Measurements from ENCODE around the gene MLANA.
"Not testable (repeated sequence)": the region's sequence is repeated elsewhere in the genome, so short reads cannot be mapped to it uniquely, and the experiment has no call there.

Gene MLANA

DNA sequence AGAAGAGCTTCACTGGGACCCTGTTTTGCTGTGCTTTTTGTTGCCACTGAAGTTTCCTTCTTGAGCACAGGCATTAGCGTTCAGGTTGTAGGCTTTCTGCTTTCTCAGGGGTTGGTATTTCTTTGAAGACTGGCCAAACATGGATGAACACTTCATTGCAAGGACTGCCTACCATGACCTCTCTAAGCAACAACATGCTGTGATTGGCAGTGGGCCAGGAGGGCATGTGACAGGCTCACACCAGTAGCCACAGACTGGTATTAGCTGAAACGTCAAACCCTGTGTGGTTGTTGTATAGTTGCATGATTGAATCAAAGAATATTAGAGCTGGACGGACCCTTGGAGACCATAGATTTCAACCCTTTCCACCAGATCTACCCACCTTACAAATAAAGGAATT, 20.0 kb upstream of the MLANA start:
- DNase-seq = no peak

DNA sequence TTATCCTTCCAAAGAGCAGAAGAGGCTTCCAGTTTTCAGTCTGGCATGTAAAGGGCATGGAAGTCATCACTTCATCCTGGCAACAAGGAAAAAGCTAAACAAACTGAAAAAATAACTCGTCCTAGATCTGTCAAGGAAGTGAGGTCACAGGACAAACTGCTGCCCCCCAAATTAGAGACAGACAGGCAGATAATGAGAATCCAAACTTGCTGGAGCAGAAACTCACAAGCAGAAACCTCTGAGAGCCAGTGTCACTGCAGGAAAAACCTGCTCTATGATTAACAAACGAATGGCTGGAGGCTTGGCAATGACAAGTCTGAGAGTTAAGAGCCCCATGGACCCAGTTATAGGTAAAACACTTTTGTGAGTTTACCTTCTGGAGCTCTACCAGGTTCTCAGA, 18.9 kb upstream of the MLANA start:
- no peak for DNase-seq

DNA sequence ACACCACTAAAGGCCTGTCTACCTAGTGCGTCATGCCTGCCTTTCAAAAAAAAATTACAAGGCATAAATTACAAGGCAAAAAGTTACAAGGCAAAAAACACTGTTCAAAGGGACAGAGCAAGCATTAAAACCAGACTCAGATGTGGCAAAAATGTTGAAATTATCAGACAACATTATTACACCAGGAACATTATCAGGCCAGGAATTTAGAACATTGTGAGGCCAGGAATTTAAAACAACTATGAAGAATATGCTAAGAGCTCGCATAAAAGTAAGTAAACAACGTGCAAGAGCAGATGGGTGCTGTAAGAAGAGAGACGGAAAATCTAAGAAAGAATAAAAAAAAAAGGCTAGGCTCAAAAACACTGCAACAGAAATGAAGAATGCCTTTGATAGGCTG, 18.2 kb upstream of the MLANA start:
- peak; percentile 25 for DNase-seq

DNA sequence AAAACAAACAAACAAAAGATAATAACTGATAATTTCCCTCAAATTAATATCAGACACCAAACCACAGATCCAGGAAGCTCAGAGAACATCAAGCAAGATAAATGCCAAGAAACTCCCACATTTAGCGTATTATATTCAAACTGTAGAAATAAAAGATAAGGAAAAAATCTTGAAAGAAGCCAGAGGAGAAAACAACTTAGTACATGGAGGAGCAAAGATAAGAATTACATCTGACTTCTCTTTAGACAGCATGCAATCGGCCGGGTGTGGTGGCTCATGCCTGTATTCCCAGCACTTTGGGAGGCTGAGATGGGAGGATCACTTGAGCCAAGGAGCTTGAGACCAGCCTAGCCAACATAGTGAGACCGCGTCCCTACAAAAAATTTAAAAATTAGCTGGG, 17.2 kb upstream of the MLANA start:
- DNase-seq = no peak

DNA sequence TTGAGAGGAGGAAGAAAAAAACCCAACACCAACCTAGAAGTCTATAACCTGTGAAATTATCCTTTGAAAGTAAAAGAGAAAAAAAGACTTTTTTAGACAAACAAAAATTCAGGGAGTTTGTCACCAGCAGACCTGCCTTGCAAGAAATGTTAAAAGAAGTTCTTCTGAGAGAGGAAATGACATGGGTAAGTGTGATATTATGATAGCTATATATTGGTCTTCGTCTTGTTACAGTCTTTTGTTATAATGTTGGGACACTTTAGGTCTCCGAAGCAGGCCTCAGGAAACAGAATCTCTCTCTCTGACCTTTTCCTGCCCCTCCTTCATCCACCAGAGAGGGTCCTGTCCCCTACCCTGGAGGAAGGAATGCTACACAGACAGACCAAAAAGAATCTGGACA, 16.6 kb upstream of the MLANA start:
- DNase-seq = no peak

DNA sequence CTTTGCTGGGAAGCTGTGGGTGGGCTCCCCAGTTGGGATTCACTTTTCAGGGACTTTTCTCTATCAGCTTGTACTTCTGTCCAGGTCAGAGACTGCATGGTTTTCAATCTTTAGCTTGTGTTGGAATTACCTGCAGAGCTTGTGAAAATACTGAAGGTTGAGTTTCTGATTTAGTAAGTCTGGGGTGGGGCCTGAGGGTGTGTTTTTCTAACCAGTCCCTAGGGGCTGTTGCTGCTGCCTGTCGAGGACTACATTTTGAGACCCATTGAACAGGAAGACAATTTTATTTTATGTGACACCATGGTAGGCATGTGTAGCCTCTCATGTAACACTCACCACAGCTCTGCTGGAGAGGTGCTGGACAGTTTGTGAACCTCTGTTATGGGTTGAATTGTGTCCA, 14.7 kb upstream of the MLANA start:
- no peak for DNase-seq

DNA sequence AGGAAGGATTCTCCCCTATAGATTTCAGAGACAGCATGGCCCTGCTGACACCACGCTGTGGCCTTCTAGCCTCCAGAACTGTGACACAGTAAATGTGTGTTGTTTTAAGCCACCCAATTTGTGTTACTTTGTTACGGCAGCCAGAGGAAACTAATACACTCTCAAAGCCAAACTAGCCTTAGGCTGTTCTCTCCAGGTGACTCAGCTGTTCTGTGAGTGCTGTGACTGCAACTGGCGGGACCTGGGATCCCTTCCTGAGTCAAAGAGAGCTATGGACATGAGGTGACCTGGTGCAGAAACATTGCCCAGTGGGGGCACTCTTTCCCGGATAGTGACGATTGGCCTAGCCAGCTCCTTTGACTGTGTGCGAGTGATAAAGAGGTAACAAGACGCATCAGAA, 14.0 kb upstream of the MLANA start:
- DNase-seq = no peak

DNA sequence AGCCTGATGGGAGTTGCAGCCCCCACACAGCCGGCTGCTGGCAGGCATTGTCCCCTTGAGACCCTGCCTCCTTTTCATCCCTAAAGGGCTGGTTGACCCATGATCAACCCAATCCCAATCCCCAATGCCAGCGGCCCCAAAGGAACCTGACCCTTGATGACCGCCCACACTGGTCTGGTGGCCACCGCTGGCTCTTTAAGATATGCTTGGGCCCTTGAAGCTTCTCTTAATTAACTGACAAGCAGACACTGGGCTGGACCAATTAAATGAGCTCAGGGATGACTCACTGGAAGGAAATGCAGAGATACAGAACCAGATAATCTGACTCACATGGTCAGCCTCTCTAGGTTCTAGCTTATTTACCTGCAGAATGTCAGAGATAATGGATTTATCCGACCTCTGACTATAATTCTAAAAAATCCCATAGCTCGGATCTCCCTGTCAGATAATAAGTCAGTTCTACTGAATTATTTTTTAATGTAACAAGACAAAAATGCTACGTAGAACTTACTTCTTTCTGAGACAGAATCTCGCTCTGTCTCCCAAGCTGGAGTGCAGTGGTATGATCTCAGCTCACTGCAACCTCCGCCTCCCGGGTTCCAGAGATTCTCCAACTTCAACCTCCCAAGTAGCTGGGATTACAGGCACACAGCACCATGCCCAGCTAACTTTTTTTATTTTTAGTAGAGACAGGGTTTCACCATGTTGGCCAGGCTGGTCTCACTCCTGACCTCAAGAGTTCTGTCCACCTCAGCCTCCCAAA, 11.1 kb upstream of the MLANA start:
- DNase-seq = peak; percentile 86

DNA sequence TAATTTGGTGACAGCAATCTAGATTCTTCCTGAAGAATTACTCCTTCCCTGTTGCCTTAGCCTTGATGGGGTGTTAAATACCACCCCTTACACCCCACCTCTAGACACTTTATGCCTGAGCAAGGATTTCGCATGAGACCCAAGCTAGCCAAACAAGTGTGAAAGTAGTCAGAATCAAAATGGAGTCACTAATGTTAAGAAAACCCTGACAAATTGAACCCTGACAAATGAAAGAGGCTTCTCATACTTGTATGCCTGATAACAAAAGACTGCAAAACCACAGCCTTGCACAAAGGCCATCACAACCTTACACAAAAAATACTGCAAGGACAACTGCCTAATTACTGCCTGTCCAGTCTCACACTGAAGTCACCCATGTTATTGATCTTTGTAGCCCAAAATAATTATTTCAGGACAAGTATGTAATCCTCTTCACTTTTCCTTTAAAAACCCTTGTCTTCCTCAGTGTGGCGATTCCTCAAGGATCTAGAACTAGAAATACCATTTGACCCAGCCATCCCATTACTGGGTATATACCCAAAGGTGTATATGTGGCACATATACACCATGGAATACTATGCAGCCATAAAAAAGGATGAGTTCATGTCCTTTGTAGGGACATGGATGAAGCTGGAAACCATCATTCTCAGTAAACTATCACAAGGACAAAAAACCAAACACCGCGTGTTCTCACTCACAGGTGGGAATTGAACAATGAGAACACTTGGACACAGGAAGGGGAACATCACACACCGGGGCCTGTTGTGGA, 8.3 kb upstream of the MLANA start:
- DNase-seq = not testable (repeated sequence)

DNA sequence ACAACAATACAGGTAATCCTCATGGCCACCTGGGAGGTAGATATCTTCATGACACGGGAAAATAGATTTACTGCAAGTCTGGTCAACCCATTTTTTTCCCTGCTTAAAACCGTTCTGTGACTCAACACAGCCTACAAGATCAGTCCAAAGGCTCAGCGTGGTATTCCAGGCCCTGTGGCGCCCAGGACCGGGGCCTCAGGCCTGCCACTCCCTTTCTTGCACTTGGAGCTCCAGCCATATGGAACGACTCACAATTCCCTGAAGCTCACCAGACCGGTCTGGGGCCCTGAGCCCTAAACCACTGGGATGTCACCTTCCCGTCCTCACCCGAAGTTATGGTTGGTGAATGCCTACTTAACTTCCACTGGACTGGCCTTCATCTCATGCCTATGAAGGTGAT, 6.5 kb upstream of the MLANA start:
- no peak for DNase-seq

DNA sequence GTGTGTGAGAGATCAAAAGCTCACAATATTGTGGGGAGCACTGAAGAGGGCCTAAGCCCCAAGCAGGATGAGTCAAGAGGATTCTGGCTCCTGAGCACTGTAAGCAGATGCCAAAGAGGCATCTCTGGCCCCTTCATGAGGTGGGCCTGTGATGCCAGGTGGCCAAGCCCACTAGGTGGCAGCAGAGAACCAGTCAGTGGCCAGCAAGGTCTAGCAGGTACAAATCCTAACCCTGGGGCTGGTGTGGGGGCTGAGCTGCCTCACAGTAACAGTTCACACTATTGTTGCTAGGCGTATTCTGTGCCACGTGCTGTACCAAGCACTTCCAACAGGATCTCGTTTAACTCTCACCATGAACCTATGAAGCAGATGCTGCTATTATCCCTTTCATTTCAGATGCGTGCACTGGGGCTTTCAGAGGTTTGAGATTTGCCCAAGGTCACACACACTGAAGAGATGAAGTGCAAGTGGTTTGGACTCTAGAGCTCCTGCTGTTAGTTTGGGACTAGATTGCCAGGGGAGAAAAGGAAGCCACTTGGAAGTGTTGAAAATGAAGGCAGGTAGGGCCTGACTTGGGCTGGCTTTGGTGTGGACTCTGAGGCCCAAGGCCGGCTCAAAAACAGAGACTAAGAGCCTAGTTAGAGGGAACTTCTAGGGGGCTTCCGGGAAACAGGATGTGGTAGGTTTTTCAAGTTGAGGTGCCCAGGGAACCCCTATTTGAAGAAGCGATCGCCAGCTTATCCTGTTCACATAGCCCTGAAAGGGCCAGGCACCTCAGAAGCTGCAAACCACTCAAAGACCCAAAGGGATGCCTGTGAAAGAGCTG, 4.4 kb upstream of the MLANA start:
- peak; percentile 60 for DNase-seq

DNA sequence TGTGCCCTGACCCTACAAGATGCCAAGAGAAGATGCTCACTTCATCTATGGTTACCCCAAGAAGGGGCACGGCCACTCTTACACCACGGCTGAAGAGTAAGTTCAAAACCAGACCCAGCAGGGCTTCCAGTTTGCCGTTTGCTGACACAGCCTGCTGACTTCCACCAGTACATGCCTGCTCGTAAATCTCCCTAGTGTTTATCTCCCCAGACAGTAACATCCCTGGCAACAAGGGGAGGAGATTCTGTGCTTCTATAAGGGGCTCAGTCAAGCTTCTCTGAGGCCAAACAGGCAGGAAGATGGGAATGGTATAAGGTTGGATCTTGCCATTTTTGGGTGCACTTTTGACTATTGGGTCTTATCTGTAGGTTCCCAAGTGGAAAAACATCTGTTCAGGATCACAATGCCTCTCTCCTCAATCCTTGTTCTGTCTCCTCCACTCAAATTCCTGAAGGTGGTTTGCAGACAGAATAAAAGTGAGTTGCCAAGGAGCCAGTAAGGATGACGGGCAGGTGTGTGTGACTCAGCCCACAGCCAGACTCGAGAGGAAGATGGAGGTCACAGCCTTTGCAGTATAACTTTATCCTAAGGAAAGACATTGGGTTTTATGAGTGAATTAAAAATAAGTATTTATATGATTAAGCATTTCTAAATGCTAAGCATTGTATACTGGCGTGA, 1.9 kb downstream of the MLANA start:
- no peak for DNase-seq

DNA sequence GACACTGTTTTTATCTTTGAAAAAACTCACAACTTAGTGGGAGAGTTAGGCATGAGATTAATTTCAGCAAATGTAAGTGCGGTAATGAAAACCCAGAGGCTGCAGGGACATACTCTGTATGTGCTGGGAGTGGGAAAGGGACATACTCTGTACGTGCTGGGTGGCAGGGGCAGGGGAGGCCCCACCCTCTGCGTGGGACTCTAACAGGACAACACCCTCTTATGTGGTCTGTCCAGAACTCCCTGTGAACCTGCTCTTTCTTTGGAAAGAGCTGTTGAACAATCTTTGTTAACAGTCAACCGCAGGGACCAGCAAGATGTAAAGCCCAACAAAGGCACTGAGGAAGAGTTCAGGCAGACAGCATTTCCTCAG, 2.4 kb downstream of the MLANA start:
- DNase-seq = no peak

DNA sequence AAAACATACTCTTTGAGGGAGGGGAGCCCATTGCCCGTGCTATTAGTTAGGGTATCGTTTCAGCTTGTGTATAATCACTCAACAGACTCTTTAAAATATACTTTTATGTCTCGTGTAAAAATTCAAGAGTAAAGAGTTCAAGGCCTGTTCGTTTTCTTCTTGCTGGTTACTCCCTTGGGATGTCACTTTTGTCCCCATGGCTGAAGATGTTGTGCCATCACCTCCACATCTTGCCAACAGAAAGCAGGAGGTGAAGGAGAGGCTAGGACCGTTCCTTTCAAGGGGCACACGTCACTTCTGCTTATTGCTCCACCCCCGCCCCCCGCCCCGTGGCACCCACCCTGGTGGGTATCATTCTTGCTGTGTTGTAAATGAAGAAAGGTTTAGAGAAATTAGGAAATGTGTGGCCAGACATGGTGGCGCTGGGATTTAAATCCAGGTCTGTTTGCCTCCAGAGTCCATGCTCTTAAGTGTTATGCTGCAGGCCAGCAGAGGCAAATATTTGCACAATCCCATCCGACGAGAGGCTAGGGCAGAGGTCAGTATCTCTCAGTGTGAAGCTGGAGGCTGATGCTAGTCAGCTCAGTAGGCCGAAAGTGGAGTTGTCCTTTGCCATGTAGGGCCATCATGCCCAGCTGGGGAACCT, 3.0 kb downstream of the MLANA start:
- no peak for DNase-seq

DNA sequence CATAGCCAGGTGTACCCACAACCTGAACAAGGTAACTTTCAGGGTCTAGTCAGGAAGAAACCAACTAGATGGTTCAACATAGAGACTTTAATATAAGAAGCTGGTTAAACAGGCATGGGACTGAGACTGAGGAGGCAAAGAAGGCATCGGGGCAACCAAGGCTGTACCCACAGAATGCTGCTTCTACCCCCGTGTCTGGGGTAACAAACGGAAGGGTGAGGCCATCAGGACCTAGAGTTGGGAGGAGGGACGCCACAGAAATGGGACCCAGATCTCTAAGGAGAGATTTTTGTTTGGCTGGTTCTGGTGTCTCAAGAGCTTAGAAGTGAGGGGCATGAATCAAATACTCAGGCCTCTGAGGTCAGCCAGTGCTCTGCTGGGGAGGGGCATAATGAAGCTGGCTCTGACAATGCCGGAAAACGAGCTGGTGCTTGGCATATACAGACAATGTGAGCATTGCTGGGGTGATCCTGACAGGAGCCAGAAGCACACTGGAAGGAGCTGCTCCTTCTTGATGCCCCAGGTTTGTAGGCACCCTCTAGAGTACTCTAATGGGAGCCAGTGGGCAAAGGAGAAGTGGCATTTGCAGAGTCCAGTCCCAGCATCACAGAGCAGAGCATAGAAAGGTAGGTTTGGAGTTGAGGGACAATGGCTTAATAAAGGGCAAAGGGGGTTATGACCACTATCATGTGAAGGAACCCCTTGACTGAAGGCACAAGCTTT, 3.7 kb downstream of the MLANA start:
- no peak for DNase-seq

DNA sequence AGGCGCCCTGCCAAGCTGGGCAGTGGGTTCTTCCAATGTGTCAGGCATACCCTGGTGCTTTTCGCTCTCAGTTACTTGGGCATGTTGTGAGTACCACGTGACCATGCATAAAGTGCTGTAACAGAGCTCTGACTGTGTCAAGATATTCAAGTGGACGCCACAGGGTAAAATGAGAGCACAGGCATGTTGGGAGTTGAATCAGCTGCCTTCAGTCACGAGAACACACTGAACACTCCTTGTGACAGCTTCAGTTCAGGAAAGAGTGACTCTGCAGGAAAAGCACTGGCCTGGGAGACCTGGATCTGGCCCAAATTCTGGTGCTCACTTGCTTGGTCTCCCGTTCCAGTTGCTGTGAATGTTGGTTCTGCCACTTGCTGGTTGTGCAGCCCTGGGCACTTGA, 5.1 kb downstream of the MLANA start:
- no peak for DNase-seq

DNA sequence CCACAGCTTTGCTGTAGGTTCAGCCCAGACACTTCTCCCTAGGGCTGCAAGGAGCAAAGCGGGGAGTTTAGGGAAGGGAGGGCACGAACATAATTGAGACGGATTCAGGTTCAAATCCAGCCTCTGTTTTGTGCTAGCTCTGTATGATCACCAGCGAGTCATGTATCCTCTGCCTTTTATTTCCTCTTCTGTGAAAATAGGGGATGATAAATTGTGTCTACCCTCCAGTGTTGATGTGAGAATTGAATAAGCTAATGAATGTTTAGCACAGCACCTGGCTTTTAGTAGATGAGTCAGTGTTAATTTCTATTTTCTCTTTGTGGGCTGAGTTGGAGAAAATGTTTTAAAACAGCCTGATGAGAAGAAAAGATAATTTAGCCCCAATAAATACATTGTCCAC, 6.2 kb downstream of the MLANA start:
- no peak for DNase-seq

DNA sequence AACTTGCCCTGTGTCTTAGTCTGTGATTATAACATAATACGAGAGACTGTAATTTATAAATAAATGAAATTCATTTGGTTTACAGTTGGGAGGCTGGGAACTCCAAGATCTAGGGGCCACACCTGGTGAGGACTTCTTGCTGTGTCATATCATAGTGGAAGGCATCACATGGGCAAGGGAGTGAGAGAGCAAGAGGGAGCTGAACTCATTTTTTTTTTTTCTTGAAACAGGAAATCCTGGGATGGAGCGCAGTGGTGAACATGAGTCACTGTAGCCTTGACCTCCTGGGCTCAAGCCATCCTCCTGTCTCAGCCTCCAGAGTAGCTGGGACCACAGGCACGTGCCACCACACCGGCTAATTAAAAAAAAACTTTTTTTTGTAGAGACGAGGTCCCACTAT, 7.2 kb downstream of the MLANA start:
- DNase-seq = no peak

DNA sequence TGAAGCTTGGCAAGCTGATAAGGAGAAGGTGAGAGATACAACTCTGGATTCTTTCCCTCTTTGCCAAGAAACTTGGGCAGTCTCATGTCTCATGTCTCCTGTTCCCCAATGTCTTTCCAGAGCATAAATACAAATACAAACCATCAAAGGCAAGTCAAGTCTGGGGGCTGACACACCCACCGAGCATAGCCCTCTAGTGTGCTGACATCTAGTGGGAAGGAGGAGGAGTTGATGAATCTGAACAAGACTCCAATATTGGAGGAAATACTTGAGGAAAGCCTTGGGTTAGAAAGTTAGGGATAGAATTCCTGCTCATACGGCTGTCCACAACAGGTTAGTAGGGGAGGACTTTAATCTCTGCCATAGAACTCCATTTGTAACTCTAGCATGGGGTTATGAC, 8.6 kb downstream of the MLANA start:
- no peak for DNase-seq

DNA sequence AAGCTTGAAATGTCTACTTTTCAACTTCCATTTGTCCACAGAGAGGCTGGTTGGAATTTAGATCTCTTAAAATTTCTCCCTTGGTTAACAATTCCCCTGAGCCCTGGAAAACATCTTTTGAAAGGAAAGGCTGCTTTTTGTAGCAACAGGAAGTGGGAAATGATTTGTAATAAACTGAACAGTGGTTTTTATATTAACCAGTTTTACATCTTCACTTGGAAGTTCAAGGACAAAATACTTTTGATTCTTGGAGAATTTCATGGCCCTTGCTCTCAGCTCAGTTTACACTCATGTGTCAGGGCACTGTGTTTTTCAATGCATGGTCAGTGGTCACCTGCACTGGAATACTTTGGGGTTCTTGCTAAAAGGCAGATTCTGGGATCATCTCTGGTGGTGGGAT, 9.9 kb downstream of the MLANA start:
- DNase-seq = no peak

DNA sequence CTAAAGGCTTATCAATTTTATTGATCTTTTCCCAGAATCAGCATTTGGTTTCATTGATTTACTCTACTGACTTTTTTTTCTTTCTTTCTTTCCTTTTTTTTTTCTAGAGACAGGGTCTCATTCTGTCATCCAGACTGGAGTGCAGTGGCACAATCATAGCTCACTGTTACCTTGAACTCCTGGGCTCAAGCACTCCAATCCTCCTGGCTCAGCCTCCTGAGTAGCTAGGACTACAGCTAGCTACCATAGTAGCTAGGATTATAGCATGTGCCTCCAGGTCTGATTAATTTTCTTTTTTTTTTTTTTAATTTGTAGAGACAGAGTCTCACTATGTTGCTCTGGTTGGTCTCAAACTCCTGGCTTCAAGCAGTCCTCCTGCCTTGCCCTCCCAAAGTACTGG, 11.7 kb downstream of the MLANA start:
- no peak for DNase-seq

DNA sequence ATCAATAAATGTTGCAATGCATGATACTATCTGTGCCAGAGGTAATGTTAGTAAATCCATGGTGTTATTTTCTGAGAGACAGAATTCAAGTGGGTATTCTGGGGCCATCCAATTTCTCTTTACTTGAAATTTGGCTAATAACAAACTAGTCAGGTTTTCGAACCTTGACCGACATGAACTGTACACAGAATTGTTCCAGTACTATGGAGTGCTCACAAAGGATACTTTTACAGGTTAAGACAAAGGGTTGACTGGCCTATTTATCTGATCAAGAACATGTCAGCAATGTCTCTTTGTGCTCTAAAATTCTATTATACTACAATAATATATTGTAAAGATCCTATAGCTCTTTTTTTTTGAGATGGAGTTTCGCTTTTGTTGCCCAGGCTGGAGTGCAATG, 18.2 kb downstream of the MLANA start:
- DNase-seq = no peak

Measured in fibroblast of skin of right quadriceps (primary cell).